CD14-positive monocyte (primary cell): ENCODE measurements around the gene RAB3C. TPM values are rescaled to one million over a fixed set of nuclear protein-coding genes. Genes with fewer than 3 reads are reported as not detected.

ENCODE experiments used
- DNase-seq, 3 donors: peaks; one replicate each; pipeline ENCODE4 v3.0.0-alpha.2; 2011 to 2022
- H2AFZ ChIP-seq: 2 replicates; pipeline ENCODE4 v1.6.0; 2012; ENCODE audit warnings: mild to moderate bottlenecking, low read depth, low read length, inconsistent platforms; ENCODE audit not compliant: insufficient read depth, poor library complexity, severe bottlenecking
- H3K27ac ChIP-seq, 2 donors: 1 replicate in 1 of 2; 2 replicates in 1 of 2; pipeline ENCODE4 v1.5.1; 2012 to 2013; ENCODE audit warnings: low read length in 2 of 2, control low read depth in 1 of 2, inconsistent platforms in 1 of 2, low read depth in 1 of 2, mild to moderate bottlenecking in 1 of 2
- H3K27me3 ChIP-seq, 2 donors: one replicate each; pipeline versions ENCODE4 v1.6.0 to v1.6.1; 2011 to 2013; ENCODE audit warnings: low read length in 2 of 2; ENCODE audit not compliant: control insufficient read depth in 2 of 2, insufficient read depth in 2 of 2
- H3K36me3 ChIP-seq, 2 donors: replicated peaks in 1 of 2; 1 replicate in 1 of 2; 2 replicates in 1 of 2; pipeline versions ENCODE4 v1.5.1 to v1.6.1; 2012 to 2013; ENCODE audit warnings: low read length in 2 of 2, control low read depth in 1 of 2, inconsistent platforms in 1 of 2, mild to moderate bottlenecking in 1 of 2; ENCODE audit not compliant: insufficient read depth in 2 of 2, control insufficient read depth in 1 of 2
- H3K4me1 ChIP-seq, 2 donors: 1 replicate in 1 of 2; 2 replicates in 1 of 2; pipeline versions ENCODE4 v1.5.1 to v1.6.1; 2012 to 2013; ENCODE audit warnings: low read length in 2 of 2, control low read depth in 1 of 2, inconsistent platforms in 1 of 2, mild to moderate bottlenecking in 1 of 2, moderate library complexity in 1 of 2; ENCODE audit not compliant: insufficient read depth in 2 of 2, control insufficient read depth in 1 of 2
- H3K4me2 ChIP-seq: replicated peaks from 2 replicates; pipeline ENCODE3; 2012; ENCODE audit warnings: low read length, moderate library complexity, mild to moderate bottlenecking; ENCODE audit not compliant: poor library complexity, severe bottlenecking; ENCODE audit errors: extremely low read depth
- H3K4me3 ChIP-seq, 3 experiments: fragments of 200-600 bp in 1 of 3; sonication (generic) in 1 of 3; replicated peaks in 1 of 3; 1 replicate in 2 of 3; 2 replicates in 1 of 3; pipeline ENCODE4 v1.5.1; 2011 to 2013; ENCODE audit warnings: low read length in 3 of 3, mild to moderate bottlenecking in 3 of 3, control low read depth in 2 of 3, low read depth in 2 of 3, inconsistent platforms in 1 of 3, moderate library complexity in 1 of 3
- H3K79me2 ChIP-seq: 2 replicates; pipeline ENCODE4 v1.6.0; 2012; ENCODE audit warnings: mild to moderate bottlenecking, control low read depth, inconsistent platforms, low read length, moderate library complexity; ENCODE audit not compliant: insufficient read depth
- H3K9ac ChIP-seq: 2 replicates; pipeline ENCODE4 v1.6.0; 2017; ENCODE audit warnings: low read length, mild to moderate bottlenecking; ENCODE audit not compliant: insufficient read depth, poor library complexity, severe bottlenecking
- H3K9me3 ChIP-seq, 2 donors: replicated peaks in 1 of 2; 1 replicate in 1 of 2; 2 replicates in 1 of 2; pipeline versions ENCODE4 v1.5.1 to v1.6.1; 2012 to 2013; ENCODE audit warnings: low read length in 2 of 2, control low read depth in 1 of 2; ENCODE audit not compliant: control insufficient read depth in 1 of 2, insufficient read depth in 1 of 2
- H4K20me1 ChIP-seq: 2 replicates; pipeline ENCODE4 v1.6.0; 2012; ENCODE audit warnings: mild to moderate bottlenecking, low read length, control low read depth, moderate library complexity; ENCODE audit not compliant: insufficient read depth
- H3K27ac Mint-ChIP-seq, 7 donors: one replicate each; pipeline ENCODE4 v1.8.0; 2020; ENCODE audit warnings: mild to moderate bottlenecking in 7 of 7, mixed read lengths in 7 of 7, moderate library complexity in 6 of 7, inconsistent platforms in 2 of 7
- H3K27me3 Mint-ChIP-seq, 3 donors: one replicate each; pipeline ENCODE4 v1.8.0; 2021 to 2022; ENCODE audit warnings: low read depth in 3 of 3, mild to moderate bottlenecking in 3 of 3, mixed read lengths in 3 of 3, moderate library complexity in 3 of 3, inconsistent platforms in 1 of 3
- H3K36me3 Mint-ChIP-seq, 2 donors: one replicate each; pipeline ENCODE4 v1.8.0; 2020; ENCODE audit warnings: mixed read lengths in 2 of 2, inconsistent platforms in 1 of 2, mild to moderate bottlenecking in 1 of 2
- H3K4me1 Mint-ChIP-seq: one replicate; pipeline ENCODE4 v1.8.0; 2020; ENCODE audit warnings: mild to moderate bottlenecking, mixed read lengths
- H3K4me3 Mint-ChIP-seq, 2 donors: one replicate each; pipeline ENCODE4 v1.8.0; 2020; ENCODE audit warnings: mild to moderate bottlenecking in 2 of 2, mixed read lengths in 2 of 2, moderate library complexity in 1 of 2
- H3K9me3 Mint-ChIP-seq, 7 donors: one replicate each; pipeline ENCODE4 v1.8.0; 2020 to 2022; ENCODE audit warnings: mixed read lengths in 7 of 7, mild to moderate bottlenecking in 6 of 7, moderate library complexity in 6 of 7, inconsistent platforms in 2 of 7
- CTCF ChIP-seq: fragments of 200-600 bp; IDR thresholded peaks from one replicate; pipeline ENCODE4 v1.8.0; 2022; ENCODE audit warnings: antibody characterized with exemption, mild to moderate bottlenecking
- WGBS: methylation state at CpG from one replicate; pipeline ENCODE4 v1.1.5; 2013; ENCODE audit warnings: missing lambda C conversion rate; ENCODE audit not compliant: insufficient coverage; 5-methylcytosine and 5-hydroxymethylcytosine counted together
- intact Hi-C, 2 donors: fragments of 100-400 bp; cut with micrococcal nuclease; formaldehyde crosslinking; loops; one replicate each; pipeline versions ENCODE4 v1.15.0 to v1.15.1; 2023
- polyA plus RNA-seq, 3 donors: library from polyadenylated mRNA; depleted of rRNA in 1 of 3; unstranded in 2 of 3; stranded (reverse) in 1 of 3; fragments of 300-500 nt in 2 of 3; fragments of >200 nt in 1 of 3; fragmentation: Illumina TruSeq in 2 of 3; gene quantifications; 1 replicate in 2 of 3; 2 replicates in 1 of 3; pipeline ENCODE4 v1.2.3, GENCODE V29; 2012 to 2021

Gene RAB3C
- polyA plus RNA-seq, 3 donors: under 0.01 to 0.81 TPM; not detected in 1

GRCh38 chr5:58818465-58818864 is 235.6 kb downstream of the RAB3C start:
- TF ChIP-seq CTCF: no peak
- no peak overlapping the region for H3K4me3 Mint-ChIP-seq
- Histone ChIP-seq H3K36me3 (no peaks in the 10 kb centered on the region), H3K79me2 (no peaks in the 10 kb centered on the region), H3K4me1 (no peaks in the 10 kb centered on the region), H3K27ac (no peak overlapping the region), H3K4me3 (no peak overlapping the region), H4K20me1 (no peaks in the 10 kb centered on the region), H3K4me2 (no peak overlapping the region), H3K9me3 (no peaks in the 10 kb centered on the region), H2AFZ (no peak overlapping the region), H3K27me3 (no peaks in the 10 kb centered on the region), H3K9ac (no peak overlapping the region)
- no peaks in the 10 kb centered on the region for H3K9me3 Mint-ChIP-seq
- WGBS: no CpG with 5 or more reads among the region's 1 CpG
- no peaks in the 10 kb centered on the region for H3K27me3 Mint-ChIP-seq
- H3K36me3 Mint-ChIP-seq: no peaks in the 10 kb centered on the region
- intact Hi-C loops: no loop called here
- DNase-seq: no peak
- no peak overlapping the region for H3K27ac Mint-ChIP-seq
- no peaks in the 10 kb centered on the region for H3K4me1 Mint-ChIP-seq

- Mint-ChIP-seq H3K4me3 (no peak overlapping the region), H3K36me3 (no peaks in the 10 kb centered on the region), H3K4me1 (no peaks in the 10 kb centered on the region), H3K27ac (no peak overlapping the region), H3K9me3 (no peaks in the 10 kb centered on the region), H3K27me3 (peaks cover 0 to 1% (median 0%) of the 10 kb centered on the region in 3 donors)
- Histone ChIP-seq H3K79me2 (no peaks in the 10 kb centered on the region), H4K20me1 (no peaks in the 10 kb centered on the region), H3K9ac (no peak overlapping the region), H2AFZ (no peak overlapping the region), H3K27me3 (no peaks in the 10 kb centered on the region), H3K4me3 (no peak overlapping the region), H3K9me3 (no peaks in the 10 kb centered on the region), H3K36me3 (no peaks in the 10 kb centered on the region), H3K4me1 (no peaks in the 10 kb centered on the region), H3K4me2 (no peak overlapping the region), H3K27ac (no peak overlapping the region)
- intact Hi-C loops: no loop called here
- TF ChIP-seq CTCF: no peak
- no CpG with 5 or more reads among the region's 2 CpGs for WGBS
- no peak for DNase-seq
These were observed 242.6 kb downstream of the RAB3C start for GRCh38 chr5:58825441-58825840.
